ENCODE measurements around the gene P2RY6. TPM values are rescaled to one million over a fixed set of nuclear protein-coding genes. Genes with fewer than 3 reads are reported as not detected.
A peak's percentile ranks its signal among the peaks of the same experiment; 100 is the strongest.

The P2RY6 gene
- total RNA-seq, 1 donor from 2014 or later: 3.0 TPM

DNA sequence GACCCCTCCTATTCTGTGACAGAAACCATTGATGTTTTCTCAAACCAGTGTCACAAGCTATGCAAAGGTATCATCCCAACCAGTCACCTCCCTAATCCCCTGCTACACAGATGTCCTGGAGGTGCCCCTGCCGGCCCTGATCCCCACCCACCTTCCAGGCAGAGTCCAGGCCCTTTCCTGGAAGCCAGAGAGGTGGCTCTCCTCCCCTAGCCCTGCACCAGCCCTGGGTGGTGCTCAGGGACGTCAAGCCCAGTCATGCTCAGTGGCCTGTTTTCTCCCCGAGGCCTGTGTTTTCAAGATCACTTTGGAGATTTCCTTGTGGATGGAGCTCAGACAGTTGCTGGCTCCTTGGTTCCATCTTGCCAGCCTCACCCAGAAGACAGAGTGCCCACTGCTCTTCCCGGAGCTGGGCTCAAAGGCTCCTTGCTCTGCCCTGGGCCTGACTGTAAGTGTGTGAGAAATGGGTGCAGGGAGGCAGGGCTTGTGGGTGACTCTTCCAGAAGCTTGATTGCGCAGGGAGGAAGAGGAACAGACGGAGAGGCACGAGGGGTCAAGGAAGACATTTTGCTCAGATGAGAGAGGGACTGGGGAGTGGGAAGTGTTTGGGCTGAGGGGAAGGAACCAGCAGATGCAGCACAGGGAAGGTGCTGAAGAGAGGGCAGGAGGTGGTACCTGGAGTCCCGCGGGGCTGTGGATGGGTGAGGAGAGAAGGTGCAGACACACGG lies 11.3 kb downstream of the P2RY6 start:
- Mint-ChIP-seq H3K27ac (peak overlapping the region; percentile 39), H3K9me3 (no peaks in the 10 kb centered on the region), H3K4me3 (no peak overlapping the region), H3K27me3 (peaks cover 4% of the 10 kb centered on the region), H3K4me1 (ENCODE audit: unreplicated experiment) (peaks cover 25% of the 10 kb centered on the region), H3K36me3 (no peaks in the 10 kb centered on the region)
- no peak for DNase-seq (ENCODE audit: extremely low spot score, unreplicated experiment)
- TF ChIP-seq CTCF (conservative IDR thresholded peaks at IDR 0.05): no peak

- no peak overlapping the region for H3K4me3 Mint-ChIP-seq
- H3K27ac Mint-ChIP-seq: no peak overlapping the region
- H3K36me3 Mint-ChIP-seq: no peaks in the 10 kb centered on the region
- TF ChIP-seq CTCF (conservative IDR thresholded peaks at IDR 0.05): no peak
- no peak for DNase-seq (ENCODE audit: extremely low spot score, unreplicated experiment)
- peaks cover 4% of the 10 kb centered on the region for H3K27me3 Mint-ChIP-seq
- no peaks in the 10 kb centered on the region for H3K9me3 Mint-ChIP-seq
- peaks cover 28% of the 10 kb centered on the region for H3K4me1 Mint-ChIP-seq (ENCODE audit: unreplicated experiment)
Measured at GRCh38 chr11:73284106-73284505, 12.0 kb downstream of the P2RY6 start.

DNA sequence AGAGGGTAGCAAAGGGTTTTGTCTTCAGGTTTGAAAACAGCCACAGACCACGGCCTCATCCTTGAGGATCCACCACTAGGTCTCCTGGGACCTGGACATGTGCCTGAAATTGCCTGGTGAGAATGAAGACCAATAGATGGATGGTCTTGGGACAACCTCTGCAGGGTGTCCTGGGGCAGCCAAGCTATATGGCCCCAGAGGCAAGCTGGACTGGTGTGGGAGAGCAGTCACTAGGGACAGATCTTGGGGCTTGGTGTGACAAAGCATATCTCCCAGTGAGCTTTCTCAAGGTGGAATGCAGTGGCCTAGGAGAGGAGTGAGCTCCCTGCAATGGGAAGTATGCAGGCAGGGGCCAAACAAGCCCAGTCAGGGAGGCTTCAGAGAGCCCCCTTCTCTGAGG lies 13.6 kb downstream of the P2RY6 start:
- no peak for TF ChIP-seq CTCF (conservative IDR thresholded peaks at IDR 0.05)
- DNase-seq (ENCODE audit: extremely low spot score, unreplicated experiment): no peak
- H3K27me3 Mint-ChIP-seq: peaks cover under 1% of the 10 kb centered on the region
- no peaks in the 10 kb centered on the region for H3K36me3 Mint-ChIP-seq
- no peak overlapping the region for H3K4me3 Mint-ChIP-seq
- H3K9me3 Mint-ChIP-seq: no peaks in the 10 kb centered on the region
- H3K27ac Mint-ChIP-seq: peak overlapping the region; percentile 36
- H3K4me1 Mint-ChIP-seq (ENCODE audit: unreplicated experiment): peaks cover 30% of the 10 kb centered on the region

GRCh38 chr11:73286240-73286810 lies 14.2 kb downstream of the P2RY6 start:
- Mint-ChIP-seq H3K27me3 (no peaks in the 10 kb centered on the region), H3K27ac (peak overlapping the region; percentile 86), H3K36me3 (no peaks in the 10 kb centered on the region), H3K9me3 (no peaks in the 10 kb centered on the region), H3K4me3 (no peak overlapping the region), H3K4me1 (ENCODE audit: unreplicated experiment) (peaks cover 28% of the 10 kb centered on the region)
- no peak for TF ChIP-seq CTCF (conservative IDR thresholded peaks at IDR 0.05)
- no peak for DNase-seq (ENCODE audit: extremely low spot score, unreplicated experiment)

DNA sequence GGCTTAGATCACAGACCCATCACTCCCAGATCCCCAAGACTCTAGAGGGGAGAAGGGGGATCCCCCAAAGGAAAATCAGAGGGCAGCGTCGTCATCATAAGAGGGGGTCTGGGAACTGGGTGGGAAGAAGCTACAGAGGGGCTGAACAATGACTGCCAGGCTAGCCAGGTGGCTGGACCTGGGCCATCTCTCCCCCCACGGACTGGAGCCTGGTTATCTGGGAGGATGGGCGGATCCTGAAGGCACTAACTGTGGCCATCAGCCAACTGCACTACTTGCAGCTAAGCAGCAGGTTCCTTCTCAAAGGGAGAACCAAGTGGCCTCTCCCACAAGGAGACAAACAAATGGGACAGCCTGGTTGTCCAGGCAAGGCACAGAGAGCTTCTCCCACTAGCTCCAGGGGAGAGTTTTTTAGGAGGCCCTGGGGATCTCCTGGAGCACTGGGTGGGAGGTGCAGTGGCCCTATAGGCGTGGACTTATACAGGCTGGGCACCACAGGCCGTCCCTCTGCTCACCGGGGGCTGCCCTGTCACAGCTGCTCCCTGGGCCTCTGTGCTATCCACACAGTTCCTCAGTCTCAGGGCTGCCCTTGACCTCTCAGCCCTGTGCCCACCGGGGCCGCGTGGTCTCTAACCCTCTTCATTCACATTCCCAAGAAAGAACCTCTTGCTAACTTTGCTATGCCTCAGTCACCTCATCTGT lies 15.4 kb downstream of the P2RY6 start:
- peak overlapping the region; percentile 43 for H3K4me3 Mint-ChIP-seq
- no peak for DNase-seq (ENCODE audit: extremely low spot score, unreplicated experiment)

More for the DNA sequence above, 15.4 kb downstream of the P2RY6 start:
- peak overlapping the region; percentile 86 for H3K27ac Mint-ChIP-seq
- no peaks in the 10 kb centered on the region for H3K36me3 Mint-ChIP-seq
- TF ChIP-seq CTCF (conservative IDR thresholded peaks at IDR 0.05): no peak
- H3K4me1 Mint-ChIP-seq (ENCODE audit: unreplicated experiment): peaks cover 25% of the 10 kb centered on the region
- H3K27me3 Mint-ChIP-seq: no peaks in the 10 kb centered on the region
- H3K9me3 Mint-ChIP-seq: no peaks in the 10 kb centered on the region
